Activated CD8-positive, alpha-beta memory T cell treated with anti-CD3 and anti-CD28 coated beads, Interleukin-2, amount 50 U/mL, for 1 hour (primary cell): ENCODE measurements around the gene PIERCE2.
"Not testable (repeated sequence)": the region's sequence is repeated elsewhere in the genome, so short reads cannot be mapped to it uniquely, and the experiment has no call there.

ENCODE experiments used
- DNase-seq: peaks from one replicate; pipeline ENCODE4 v3.0.0-alpha.2; 2020; ENCODE audit errors: extremely low read depth

PIERCE2 gene

DNA sequence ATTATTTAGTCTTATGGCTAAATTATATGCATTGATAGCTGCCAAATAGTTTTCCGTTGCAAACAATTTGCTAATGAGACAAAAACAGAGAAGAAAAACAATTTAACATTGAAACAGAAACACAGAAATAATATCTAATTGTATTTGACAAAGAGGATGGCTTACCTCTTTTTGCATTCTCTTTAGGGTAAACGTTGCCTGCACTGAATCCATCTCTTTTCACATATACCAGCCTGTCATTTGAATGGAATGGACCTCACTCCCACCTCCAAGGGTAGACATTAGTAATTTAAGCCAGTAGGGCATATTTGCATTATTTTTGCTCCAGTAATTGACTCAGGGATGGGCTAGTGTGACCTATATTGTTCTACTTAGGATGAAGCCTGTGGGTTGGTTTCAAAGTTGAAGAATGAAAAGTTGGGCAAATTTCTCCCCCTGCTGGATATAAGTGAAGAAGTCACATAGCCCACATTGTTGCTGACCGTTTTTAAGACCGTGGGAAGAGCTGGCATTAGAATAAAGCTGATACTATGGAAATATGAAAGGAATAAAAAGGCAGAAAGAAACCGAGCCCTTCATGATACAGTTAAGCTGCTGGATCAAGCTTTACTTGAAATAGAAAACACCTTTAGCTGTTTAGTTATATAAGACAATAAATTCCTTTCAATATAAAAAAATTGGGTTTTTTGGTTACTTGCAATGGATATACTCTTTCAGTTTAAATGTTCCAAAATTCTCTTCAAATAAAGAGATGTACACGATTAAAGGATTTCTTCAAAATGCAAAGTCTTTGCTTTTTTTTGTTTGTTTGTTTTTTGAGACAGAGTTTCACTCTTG is 26.9 kb downstream of the PIERCE2 start:
- no peak for DNase-seq

DNA sequence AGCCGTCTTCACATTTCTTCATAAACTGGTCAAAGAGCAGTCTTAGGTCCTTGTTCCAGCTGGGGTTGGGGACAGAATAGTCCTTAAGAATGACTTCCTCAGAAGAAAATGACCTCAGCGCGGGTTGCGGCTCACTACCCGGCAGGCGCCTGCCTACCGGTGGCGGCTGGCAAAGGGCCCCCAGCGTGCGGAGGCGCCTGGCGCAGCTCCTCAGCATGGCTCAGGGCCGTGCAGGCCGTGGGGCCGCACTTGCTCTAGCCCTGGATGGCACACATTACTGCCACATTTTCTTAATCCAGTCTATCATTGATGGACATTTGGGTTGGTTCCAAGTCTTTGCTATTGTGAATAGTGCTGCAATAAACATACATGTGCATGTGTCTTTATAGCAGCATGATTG is 34.8 kb downstream of the PIERCE2 start:
- DNase-seq: not testable (repeated sequence)

DNA sequence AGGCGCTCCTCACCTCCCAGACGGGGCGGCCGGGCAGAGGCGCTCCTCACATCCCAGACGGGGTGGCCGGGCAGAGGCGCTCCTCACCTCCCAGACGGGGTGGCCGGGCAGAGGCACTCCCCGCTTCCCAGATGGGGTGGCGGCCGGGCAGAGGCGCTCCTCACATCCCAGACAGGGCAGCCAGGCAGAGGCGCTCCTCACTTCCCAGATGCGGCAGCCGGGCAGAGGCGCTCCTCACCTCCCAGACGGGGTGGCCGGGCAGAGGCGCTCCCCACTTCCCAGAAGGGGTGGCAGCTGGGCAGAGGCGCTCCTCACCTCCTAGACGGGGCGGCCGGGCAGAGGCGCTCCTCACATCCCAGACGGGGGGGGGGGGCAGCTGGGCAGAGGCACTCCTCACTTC is 37.6 kb downstream of the PIERCE2 start:
- DNase-seq: not testable (repeated sequence)

DNA sequence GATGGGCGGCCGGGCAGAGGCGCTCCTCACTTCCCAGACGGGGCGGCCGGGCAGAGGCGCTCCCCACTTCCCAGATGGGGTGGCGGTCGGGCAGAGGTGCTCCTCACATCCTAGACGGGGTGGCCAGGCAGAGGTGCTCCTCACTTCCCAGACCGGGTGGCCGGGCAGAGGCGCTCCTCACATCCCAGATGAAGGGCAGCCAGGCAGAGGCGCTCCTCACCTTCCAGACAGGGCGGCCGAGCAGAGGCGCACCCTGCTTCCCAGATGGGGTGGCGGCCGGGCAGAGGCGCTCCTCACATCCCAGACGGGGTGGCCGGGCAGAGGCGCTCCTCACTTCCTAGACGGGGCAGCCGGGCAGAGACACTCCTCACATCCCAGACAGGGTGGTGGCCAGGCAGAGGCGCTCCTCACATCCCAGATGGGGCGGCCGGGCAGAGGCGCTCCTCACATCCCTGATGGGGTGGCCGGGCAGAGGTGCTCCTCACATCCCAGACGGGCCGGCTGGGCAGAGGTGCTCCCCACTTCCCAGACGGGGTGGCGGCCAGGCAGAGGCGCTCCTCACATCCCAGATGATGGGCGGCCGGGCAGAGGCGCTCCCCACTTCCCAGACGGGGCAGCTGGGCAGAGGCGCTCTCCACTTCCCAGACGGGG is 38.2 kb downstream of the PIERCE2 start:
- DNase-seq: not testable (repeated sequence)

DNA sequence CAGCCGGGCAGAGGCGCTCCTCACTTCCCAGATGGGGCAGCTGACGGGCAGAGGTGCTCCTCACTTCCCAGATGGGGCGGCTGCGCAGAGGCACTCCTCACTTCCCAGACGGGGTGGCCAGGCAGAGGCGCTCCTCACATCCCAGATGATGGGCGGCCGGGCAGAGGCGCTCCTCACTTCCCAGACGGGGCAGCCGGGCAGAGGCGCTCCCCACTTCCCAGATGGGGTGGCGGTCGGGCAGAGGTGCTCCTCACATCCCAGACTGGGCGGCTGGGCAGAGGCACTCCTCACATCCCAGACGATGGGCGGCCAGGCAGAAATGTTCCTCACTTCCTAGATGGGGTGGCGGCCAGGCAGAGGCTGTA is 38.7 kb downstream of the PIERCE2 start:
- not testable (repeated sequence) for DNase-seq

DNA sequence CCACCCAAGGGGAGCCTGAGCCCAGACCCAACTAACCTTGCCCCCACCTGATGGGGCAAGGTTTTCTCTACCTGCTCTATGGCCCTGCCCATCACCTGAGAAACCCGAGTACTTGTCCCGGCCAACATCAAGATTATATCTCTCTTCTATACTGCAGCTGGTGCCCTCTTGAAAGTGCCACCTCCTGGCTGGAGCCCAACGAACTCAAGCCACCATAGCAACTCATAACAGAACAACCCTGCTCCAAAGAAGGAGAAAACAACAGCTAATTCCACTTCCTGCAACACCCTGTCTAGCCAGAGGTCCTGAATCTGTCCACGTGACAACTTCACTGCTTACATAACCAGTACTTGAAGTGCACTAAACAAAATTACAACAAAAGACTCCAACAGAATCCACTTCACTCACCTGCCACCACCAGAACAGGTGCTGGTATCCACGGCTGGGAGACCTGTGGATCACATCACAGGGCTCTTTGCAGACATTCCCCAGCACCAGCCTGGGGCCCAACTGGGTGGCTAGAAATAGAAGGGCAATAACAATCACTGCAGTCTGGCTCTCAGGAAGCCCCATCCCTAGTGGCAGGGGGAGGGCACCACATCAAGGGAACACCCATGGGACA is 49.2 kb downstream of the PIERCE2 start:
- no peak for DNase-seq

DNA sequence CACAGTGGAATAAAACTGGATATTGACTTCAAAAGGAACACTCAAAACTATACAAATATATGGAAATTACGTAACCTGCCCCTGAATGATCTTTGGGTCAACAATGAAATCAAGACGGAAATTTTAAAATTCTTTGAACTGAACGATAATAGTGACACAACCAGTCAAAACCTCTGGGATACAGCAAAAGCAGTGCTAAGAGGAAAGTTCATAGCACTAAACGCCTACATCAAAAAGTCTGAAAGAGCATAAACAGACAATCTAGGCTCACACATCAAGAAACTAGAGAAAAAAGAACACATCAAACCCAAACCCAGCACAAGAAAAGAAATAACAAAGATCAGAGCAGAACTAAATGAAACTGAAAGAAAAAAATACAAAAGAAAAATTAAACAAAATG is 53.2 kb downstream of the PIERCE2 start:
- DNase-seq: no peak

DNA sequence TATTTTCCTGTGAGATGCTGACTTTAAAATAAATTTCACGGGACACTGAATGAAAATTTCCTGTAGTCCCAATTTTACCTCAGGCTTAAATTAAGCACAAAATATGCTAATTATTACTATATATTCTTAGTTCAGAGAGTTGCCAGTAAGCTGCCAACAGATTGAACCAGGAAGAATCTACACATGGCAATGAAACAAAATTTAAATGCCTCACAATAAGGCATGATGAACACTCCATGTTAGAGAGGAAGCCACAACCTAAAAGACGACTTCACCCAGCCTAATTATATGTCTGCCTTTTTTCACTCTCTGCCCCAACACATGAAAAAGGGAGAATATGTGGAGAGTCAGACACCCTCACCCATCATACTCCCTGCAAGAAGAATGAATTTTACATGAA is 60.0 kb downstream of the PIERCE2 start:
- no peak for DNase-seq
